ENCODE data around the gene HAPLN2.

Gene HAPLN2

GRCh38 chr1:156668801-156669637 lies 49.8 kb downstream of the HAPLN2 start:
- DNase-seq (ENCODE audit: low read depth): no peak
- no peak overlapping the region for H3K4me3 ChIP-seq (ENCODE audit: low read length)
- no peak for TF ChIP-seq CTCF (conservative IDR thresholded peaks at IDR 0.05; ENCODE audit: low read depth, low read length)

- DNase-seq (ENCODE audit: low read depth): no peak
- H3K4me3 ChIP-seq (ENCODE audit: low read length): no peak overlapping the region
- TF ChIP-seq CTCF (conservative IDR thresholded peaks at IDR 0.05; ENCODE audit: low read depth, low read length): no peak
Measured at GRCh38 chr1:156669794-156670193, 50.6 kb downstream of the HAPLN2 start.

- TF ChIP-seq CTCF (conservative IDR thresholded peaks at IDR 0.05; ENCODE audit: low read depth, low read length): no peak
- no peak for DNase-seq (ENCODE audit: low read depth)
- H3K4me3 ChIP-seq (ENCODE audit: low read length): no peak overlapping the region
Measured at GRCh38 chr1:156670359-156670758, 51.1 kb downstream of the HAPLN2 start.

GRCh38 chr1:156670791-156671190 lies 51.6 kb downstream of the HAPLN2 start:
- no peak for DNase-seq (ENCODE audit: low read depth)
- TF ChIP-seq CTCF (conservative IDR thresholded peaks at IDR 0.05; ENCODE audit: low read depth, low read length): no peak
- no peak overlapping the region for H3K4me3 ChIP-seq (ENCODE audit: low read length)

- DNase-seq (ENCODE audit: low read depth): no peak
- H3K4me3 ChIP-seq (ENCODE audit: low read length): no peak overlapping the region
- no peak for TF ChIP-seq CTCF (conservative IDR thresholded peaks at IDR 0.05; ENCODE audit: low read depth, low read length)
Measured at GRCh38 chr1:156671804-156672203, 52.6 kb downstream of the HAPLN2 start.

GRCh38 chr1:156673387-156674121 lies 54.3 kb downstream of the HAPLN2 start:
- TF ChIP-seq CTCF (conservative IDR thresholded peaks at IDR 0.05; ENCODE audit: low read depth, low read length): no peak
- H3K4me3 ChIP-seq (ENCODE audit: low read length): no peak overlapping the region
- no peak for DNase-seq (ENCODE audit: low read depth)
